Left ventricle myocardium inferior (tissue), 1 donor: ENCODE data around the gene TUBB2B. TPM values are rescaled to one million over a fixed set of nuclear protein-coding genes. Genes with fewer than 3 reads are reported as not detected.

Experiments
- DNase-seq: peaks from one replicate; pipeline ENCODE4 v3.0.0-alpha.2; 2020
- H3K27ac ChIP-seq: fragments of 200-600 bp; replicated peaks from 2 replicates; pipeline ENCODE4 v1.8.0; 2021
- H3K27me3 ChIP-seq: fragments of 200-600 bp; 2 replicates; pipeline ENCODE4 v1.8.0; 2021; ENCODE audit warnings: low read depth
- H3K36me3 ChIP-seq: fragments of 200-600 bp; 2 replicates; pipeline ENCODE4 v1.8.0; 2021
- H3K4me1 ChIP-seq: fragments of 200-600 bp; 2 replicates; pipeline ENCODE4 v1.8.0; 2021
- H3K4me3 ChIP-seq: fragments of 200-600 bp; 2 replicates; pipeline ENCODE4 v1.8.0; 2021; ENCODE audit warnings: mild to moderate bottlenecking, moderate library complexity
- H3K9me3 ChIP-seq: fragments of 200-600 bp; replicated peaks from 2 replicates; pipeline ENCODE4 v1.8.0; 2021
- CTCF ChIP-seq: fragments of 200-600 bp; IDR thresholded peaks from 2 replicates; pipeline ENCODE4 v1.8.0; 2021; ENCODE audit warnings: antibody characterized with exemption, mild to moderate bottlenecking, borderline replicate concordance
- intact Hi-C: fragments of 100-400 bp; cut with micrococcal nuclease; formaldehyde crosslinking; loops from one replicate; pipeline ENCODE4 v1.11.0; 2022
- total RNA-seq: library from RNA; stranded (reverse); fragmentation: NEBNext Ultra II Directional; extraction: Animal tissue kit (Norgen Biotek cat#: 25700); gene quantifications from one replicate; pipeline ENCODE4 v1.2.1, GENCODE V29; 2021
- donor health status: DM: no; HTN: yes; CAD: no; lungs with severe emphysema.

TUBB2B gene
- total RNA-seq, 1 donor from 2014 or later, result 1.4 TPM

GRCh38 chr6:3261518-3261820 lies 34.0 kb upstream of the TUBB2B start:
- Histone ChIP-seq H3K27me3 (no peaks in the 10 kb centered on the region), H3K27ac (no peak overlapping the region), H3K9me3 (no peaks in the 10 kb centered on the region), H3K4me3 (no peak overlapping the region), H3K36me3 (peaks cover 18% of the 10 kb centered on the region), H3K4me1 (peaks cover 60% of the 10 kb centered on the region)
- TF ChIP-seq CTCF, result no peak
- intact Hi-C loops, result no loop called here
- DNase-seq, result no peak

- Histone ChIP-seq H3K4me1 (peaks cover 60% of the 10 kb centered on the region), H3K9me3 (no peaks in the 10 kb centered on the region), H3K27me3 (no peaks in the 10 kb centered on the region), H3K36me3 (peaks cover 18% of the 10 kb centered on the region), H3K4me3 (peak overlapping the region; percentile 93), H3K27ac (no peak overlapping the region)
- intact Hi-C loops, result no loop called here
- TF ChIP-seq CTCF, result no peak
- DNase-seq, result no peak
Observed at GRCh38 chr6:3260772-3261517, 33.5 kb upstream of the TUBB2B start.

DNA sequence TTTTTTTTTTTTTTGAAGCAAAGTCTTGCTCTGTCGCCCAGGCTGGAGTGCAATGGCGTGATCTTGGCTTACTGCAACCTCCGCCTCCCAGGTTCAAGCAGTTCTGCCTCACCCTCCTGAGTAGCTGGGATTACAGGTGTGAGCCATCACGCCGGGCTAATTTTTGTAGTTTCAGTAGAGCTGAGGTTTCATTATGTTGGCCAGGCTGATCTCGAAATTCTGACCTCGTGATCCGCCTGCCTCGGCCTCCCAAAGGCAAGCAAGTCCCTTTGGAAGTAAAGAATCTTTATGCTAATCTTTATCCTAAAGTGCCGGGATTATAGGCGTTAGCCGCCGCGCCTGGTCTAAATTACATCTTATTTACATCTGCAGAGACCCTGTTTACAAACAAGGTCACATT lies 32.8 kb upstream of the TUBB2B start:
- no peaks in the 10 kb centered on the region for H3K27me3 ChIP-seq
- intact Hi-C loops, result no loop called here
- H3K9me3 ChIP-seq, result no peaks in the 10 kb centered on the region
- no peak for DNase-seq
- H3K36me3 ChIP-seq, result peaks cover 18% of the 10 kb centered on the region
- TF ChIP-seq CTCF, result no peak
- H3K4me3 ChIP-seq, result peak overlapping the region; percentile 93
- peaks cover 60% of the 10 kb centered on the region for H3K4me1 ChIP-seq
- no peak overlapping the region for H3K27ac ChIP-seq

GRCh38 chr6:3259491-3259958 lies 32.1 kb upstream of the TUBB2B start:
- H3K4me1 ChIP-seq, result peaks cover 60% of the 10 kb centered on the region
- intact Hi-C loops, result no loop called here
- peak; percentile 31 for DNase-seq

GRCh38 chr6:3258720-3259490 lies 31.5 kb upstream of the TUBB2B start, which contains the start of gene PSMG4:
PSMG4 (plus strand) TSS chr6:3258947; CDS start chr6:3259023, 76 bp downstream.
- no peaks in the 10 kb centered on the region for H3K9me3 ChIP-seq
- H3K27me3 ChIP-seq, result no peaks in the 10 kb centered on the region
- H3K36me3 ChIP-seq, result peaks cover 9% of the 10 kb centered on the region
- intact Hi-C loops, result no loop called here
- peak within 1 kb of the TSS; percentile 85 for H3K27ac ChIP-seq
- H3K4me1 ChIP-seq, result peaks cover 54% of the 10 kb centered on the region
- DNase-seq, result peak; percentile 96
- no peak for TF ChIP-seq CTCF
- peak within 1 kb of the TSS; percentile 93 for H3K4me3 ChIP-seq

More at GRCh38 chr6:3259491-3259958, 32.1 kb upstream of the TUBB2B start:
- H3K27ac ChIP-seq, result peak overlapping the region; percentile 85
- no peak for TF ChIP-seq CTCF
- H3K36me3 ChIP-seq, result peaks cover 15% of the 10 kb centered on the region
- H3K27me3 ChIP-seq, result no peaks in the 10 kb centered on the region
- peak overlapping the region; percentile 93 for H3K4me3 ChIP-seq
- H3K9me3 ChIP-seq, result no peaks in the 10 kb centered on the region
